ENCODE measurements around the gene S100A10. TPM values are rescaled to one million over a fixed set of nuclear protein-coding genes. Genes with fewer than 3 reads are reported as not detected.

Gene S100A10
- total RNA-seq, 1 experiment from 2014 or later: 1,694 TPM

GRCh38 chr1:151998611-151999362, 5.1 kb upstream of the S100A10 start:
- no peaks in the 10 kb centered on the region for H3K9me3 Mint-ChIP-seq (ENCODE audit: unreplicated experiment)
- H3K27me3 Mint-ChIP-seq (ENCODE audit: insufficient read depth, unreplicated experiment): no peaks in the 10 kb centered on the region
- peaks cover 5% of the 10 kb centered on the region for H3K36me3 Mint-ChIP-seq (ENCODE audit: insufficient read depth, unreplicated experiment)
- CTCF ChIA-PET: interaction anchor here (0.6 to 23.4 kb wide), 29 partner anchors 8 to 1619 kb away, joined by 3 to 543 read pairs (median 5); partner anchors contain the start of genes S100A11 and THEM4
- no peak for TF ChIP-seq CTCF (IDR thresholded peaks at IDR 0.05; ENCODE audit: unreplicated experiment)
- peak; percentile 76 for DNase-seq (ENCODE audit: unreplicated experiment)
- peaks cover 56% of the 10 kb centered on the region for H3K4me1 Mint-ChIP-seq (ENCODE audit: insufficient read depth, unreplicated experiment)
- BruUV-seq (replicated peaks): no TSS peak
- H3K4me3 Mint-ChIP-seq (ENCODE audit: unreplicated experiment): no peak overlapping the region
- POLR2A ChIA-PET: interaction anchor here (0.5 to 20.9 kb wide), 21 partner anchors 11 to 783 kb away, joined by 3 to 453 read pairs (median 11); partner anchors contain the start of genes S100A11 and THEM4
- H3K27ac Mint-ChIP-seq (ENCODE audit: low read depth, unreplicated experiment): peak overlapping the region; percentile 69
- intact Hi-C loops (cut with micrococcal nuclease): no loop called here

- H3K27me3 Mint-ChIP-seq (ENCODE audit: insufficient read depth, unreplicated experiment): no peaks in the 10 kb centered on the region
- CTCF ChIA-PET: interaction anchor here (1.1 to 23.4 kb wide), 10 partner anchors 14 to 461 kb away, joined by 3 to 543 read pairs (median 58); partner anchors contain the start of gene THEM4
- intact Hi-C loops (cut with micrococcal nuclease): no loop called here
- no TSS peak for BruUV-seq (replicated peaks)
- H3K4me1 Mint-ChIP-seq (ENCODE audit: insufficient read depth, unreplicated experiment): peaks cover 49% of the 10 kb centered on the region
- POLR2A ChIA-PET: interaction anchor here (5.2 to 20.9 kb wide), 7 partner anchors 9 to 88 kb away, joined by 34 to 453 read pairs (median 184); partner anchors contain the start of gene THEM4
- DNase-seq (ENCODE audit: unreplicated experiment): no peak
- no peaks in the 10 kb centered on the region for H3K9me3 Mint-ChIP-seq (ENCODE audit: unreplicated experiment)
- peaks cover 8% of the 10 kb centered on the region for H3K36me3 Mint-ChIP-seq (ENCODE audit: insufficient read depth, unreplicated experiment)
- H3K4me3 Mint-ChIP-seq (ENCODE audit: unreplicated experiment): no peak overlapping the region
- H3K27ac Mint-ChIP-seq (ENCODE audit: low read depth, unreplicated experiment): no peak overlapping the region
- no peak for TF ChIP-seq CTCF (IDR thresholded peaks at IDR 0.05; ENCODE audit: unreplicated experiment)
Measured at GRCh38 chr1:151997284-151997570, 3.6 kb upstream of the S100A10 start.

- intact Hi-C loops (cut with micrococcal nuclease): loop anchor here (1.0 kb wide), 4 partner anchors 27 to 106 kb away; no protein-coding TSS in a partner anchor
- CTCF ChIA-PET: interaction anchor here (0.6 to 23.4 kb wide), 21 partner anchors 8 to 107 kb away, joined by 3 to 543 read pairs (median 4); partner anchors contain the start of gene THEM4
- no peak overlapping the region for H3K4me3 Mint-ChIP-seq (ENCODE audit: unreplicated experiment)
- no peak overlapping the region for H3K27ac Mint-ChIP-seq (ENCODE audit: low read depth, unreplicated experiment)
- DNase-seq (ENCODE audit: unreplicated experiment): peak; percentile 54
- no peaks in the 10 kb centered on the region for H3K9me3 Mint-ChIP-seq (ENCODE audit: unreplicated experiment)
- no peaks in the 10 kb centered on the region for H3K27me3 Mint-ChIP-seq (ENCODE audit: insufficient read depth, unreplicated experiment)
- H3K4me1 Mint-ChIP-seq (ENCODE audit: insufficient read depth, unreplicated experiment): peaks cover 52% of the 10 kb centered on the region
- H3K36me3 Mint-ChIP-seq (ENCODE audit: insufficient read depth, unreplicated experiment): peaks cover 18% of the 10 kb centered on the region
- BruUV-seq (replicated peaks): no TSS peak
- no peak for TF ChIP-seq CTCF (IDR thresholded peaks at IDR 0.05; ENCODE audit: unreplicated experiment)
- POLR2A ChIA-PET: interaction anchor here (1.1 to 21.0 kb wide), 7 partner anchors 10 to 86 kb away, joined by 3 to 1089 read pairs (median 218); partner anchors contain the start of genes S100A11 and THEM4
Measured at GRCh38 chr1:151995774-151996173, 2.1 kb upstream of the S100A10 start.

GRCh38 chr1:151994956-151995355, 1.3 kb upstream of the S100A10 start:
- peak; percentile 100 for DNase-seq (ENCODE audit: unreplicated experiment)
- BruUV-seq (replicated peaks): no TSS peak
- H3K4me3 Mint-ChIP-seq (ENCODE audit: unreplicated experiment): peak overlapping the region; percentile 89
- H3K27me3 Mint-ChIP-seq (ENCODE audit: insufficient read depth, unreplicated experiment): no peaks in the 10 kb centered on the region
- ChIA-PET CTCF (interaction anchor here (0.6 to 23.4 kb wide), 10 partner anchors 19 to 106 kb away, joined by 3 to 543 read pairs (median 6); no protein-coding TSS in a partner anchor), POLR2A (interaction anchor here (0.6 to 21.0 kb wide), 11 partner anchors 9 to 232 kb away, joined by 3 to 1089 read pairs (median 17); partner anchors contain the start of genes MRPL9, S100A11 and THEM4)
- peak overlapping the region; percentile 96 for H3K27ac Mint-ChIP-seq (ENCODE audit: low read depth, unreplicated experiment)
- intact Hi-C loops (cut with micrococcal nuclease): loop anchor here (5.0 kb wide), 1 partner anchor 52 kb away; no protein-coding TSS in a partner anchor
- H3K4me1 Mint-ChIP-seq (ENCODE audit: insufficient read depth, unreplicated experiment): peaks cover 54% of the 10 kb centered on the region
- H3K9me3 Mint-ChIP-seq (ENCODE audit: unreplicated experiment): no peaks in the 10 kb centered on the region
- no peak for TF ChIP-seq CTCF (IDR thresholded peaks at IDR 0.05; ENCODE audit: unreplicated experiment)
- H3K36me3 Mint-ChIP-seq (ENCODE audit: insufficient read depth, unreplicated experiment): peaks cover 23% of the 10 kb centered on the region

Data from MCF 10A (cell line).